RWPE2 (cell line): Measurements from ENCODE around the gene GTF2A1.
"Not testable (repeated sequence)": the region's sequence is repeated elsewhere in the genome, so short reads cannot be mapped to it uniquely, and the experiment has no call there.

ENCODE experiments used
- ATAC-seq: fragments of 200-7000 bp; cut with Tn5 transposase; 3 replicates; pipeline ENCODE4 v1.9.1; 2021; ENCODE audit warnings: low read depth
- DNase-seq: peaks from one replicate; pipeline ENCODE4 v3.0.0-alpha.2; 2020; ENCODE audit warnings: low spot score
- H3K27ac ChIP-seq: fragments of 450-650 bp; 2 replicates; pipeline ENCODE4 v1.5.1; 2017; ENCODE audit warnings: mild to moderate bottlenecking; ENCODE audit not compliant: poor library complexity, severe bottlenecking
- H3K27me3 ChIP-seq: fragments of 250-450 bp; sonication (Bioruptor Pico); 2 replicates; pipeline ENCODE4 v1.5.1; 2021; ENCODE audit warnings: mild to moderate bottlenecking, moderate library complexity; ENCODE audit not compliant: insufficient read depth, poor library complexity, severe bottlenecking
- H3K36me3 ChIP-seq: fragments of 250-450 bp; sonication (Bioruptor Pico); 2 replicates; pipeline ENCODE4 v1.5.1; 2020; ENCODE audit warnings: low read depth, mild to moderate bottlenecking, moderate library complexity
- H3K4me1 ChIP-seq: fragments of 250-450 bp; sonication (Bioruptor Pico); 2 replicates; pipeline ENCODE4 v1.5.1; 2021; ENCODE audit warnings: mild to moderate bottlenecking, moderate library complexity; ENCODE audit not compliant: insufficient read depth, poor library complexity, severe bottlenecking
- H3K4me3 ChIP-seq: fragments of 250-450 bp; sonication (Bioruptor Pico); 2 replicates; pipeline ENCODE4 v1.5.1; 2021; ENCODE audit warnings: mild to moderate bottlenecking, moderate library complexity; ENCODE audit not compliant: severe bottlenecking
- H3K9me3 ChIP-seq: fragments of 250-450 bp; sonication (Bioruptor Pico); 2 replicates; pipeline ENCODE4 v1.5.1; 2021; ENCODE audit warnings: mild to moderate bottlenecking, moderate library complexity; ENCODE audit not compliant: severe bottlenecking
- TF ChIP-seq, protein P1 (sequence below): fragments of 450-650 bp; IDR thresholded peaks from one replicate; pipeline ENCODE4 v1.5.1; 2017; ENCODE audit warnings: mild to moderate bottlenecking, moderate library complexity; ENCODE audit not compliant: poor library complexity, severe bottlenecking

GTF2A1 gene

DNA sequence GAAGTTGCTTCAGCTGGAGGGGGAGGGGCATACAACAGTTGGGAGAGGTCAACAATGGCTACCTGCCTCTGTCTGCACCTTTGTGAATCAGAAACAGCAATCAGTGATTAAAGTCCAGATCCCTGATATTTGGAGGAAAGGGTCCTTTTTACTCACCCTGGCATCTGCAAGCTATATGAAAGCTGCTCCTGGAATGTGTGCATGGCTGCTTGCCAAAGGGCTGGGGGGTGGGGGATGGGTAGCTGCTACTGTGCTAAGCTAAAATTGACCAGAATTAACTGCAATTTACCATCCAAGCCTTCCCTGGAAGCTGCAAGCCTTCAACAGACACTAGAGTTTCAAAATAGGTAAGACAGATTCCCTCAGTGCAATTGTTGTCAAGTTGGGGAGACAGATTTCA lies 13.5 kb upstream of the GTF2A1 start:
- TF ChIP-seq, protein P1, sequence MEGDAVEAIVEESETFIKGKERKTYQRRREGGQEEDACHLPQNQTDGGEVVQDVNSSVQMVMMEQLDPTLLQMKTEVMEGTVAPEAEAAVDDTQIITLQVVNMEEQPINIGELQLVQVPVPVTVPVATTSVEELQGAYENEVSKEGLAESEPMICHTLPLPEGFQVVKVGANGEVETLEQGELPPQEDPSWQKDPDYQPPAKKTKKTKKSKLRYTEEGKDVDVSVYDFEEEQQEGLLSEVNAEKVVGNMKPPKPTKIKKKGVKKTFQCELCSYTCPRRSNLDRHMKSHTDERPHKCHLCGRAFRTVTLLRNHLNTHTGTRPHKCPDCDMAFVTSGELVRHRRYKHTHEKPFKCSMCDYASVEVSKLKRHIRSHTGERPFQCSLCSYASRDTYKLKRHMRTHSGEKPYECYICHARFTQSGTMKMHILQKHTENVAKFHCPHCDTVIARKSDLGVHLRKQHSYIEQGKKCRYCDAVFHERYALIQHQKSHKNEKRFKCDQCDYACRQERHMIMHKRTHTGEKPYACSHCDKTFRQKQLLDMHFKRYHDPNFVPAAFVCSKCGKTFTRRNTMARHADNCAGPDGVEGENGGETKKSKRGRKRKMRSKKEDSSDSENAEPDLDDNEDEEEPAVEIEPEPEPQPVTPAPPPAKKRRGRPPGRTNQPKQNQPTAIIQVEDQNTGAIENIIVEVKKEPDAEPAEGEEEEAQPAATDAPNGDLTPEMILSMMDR = no peak
- Histone ChIP-seq H3K4me1 (peaks cover 7% of the 10 kb centered on the region), H3K4me3 (no peak overlapping the region), H3K9me3 (peaks cover 6% of the 10 kb centered on the region), H3K36me3 (no peaks in the 10 kb centered on the region), H3K27me3 (no peaks in the 10 kb centered on the region), H3K27ac (no peak overlapping the region)
- ATAC-seq (peak; percentile 65), DNase-seq (no peak)

DNA sequence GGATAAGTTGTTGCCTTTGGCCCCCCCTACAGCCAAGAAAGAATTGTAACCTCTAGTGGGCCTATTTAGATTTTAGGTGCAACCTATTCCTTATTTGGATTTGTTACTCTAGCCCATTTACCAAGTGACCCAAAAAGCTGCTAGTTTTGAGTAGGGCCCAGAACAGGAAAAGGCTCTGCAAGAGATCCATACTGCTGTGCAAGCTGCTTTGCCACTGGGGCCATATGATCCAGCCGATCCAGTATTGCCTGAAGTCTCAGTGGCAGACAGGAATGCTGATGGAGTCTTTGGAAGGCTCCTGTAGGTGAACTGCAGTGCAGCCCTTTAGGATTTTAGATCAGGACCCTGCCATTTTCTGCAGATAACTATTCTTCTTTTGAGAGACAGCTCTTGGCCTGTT lies 12.9 kb upstream of the GTF2A1 start:
- H3K27me3 ChIP-seq = no peaks in the 10 kb centered on the region
- H3K4me1 ChIP-seq = peaks cover 7% of the 10 kb centered on the region
- DNase-seq = no peak
- no peaks in the 10 kb centered on the region for H3K36me3 ChIP-seq
- no peak for ATAC-seq
- no peak overlapping the region for H3K4me3 ChIP-seq
- TF ChIP-seq, protein P1 = no peak
- H3K27ac ChIP-seq = no peak overlapping the region
- peaks cover 6% of the 10 kb centered on the region for H3K9me3 ChIP-seq

DNA sequence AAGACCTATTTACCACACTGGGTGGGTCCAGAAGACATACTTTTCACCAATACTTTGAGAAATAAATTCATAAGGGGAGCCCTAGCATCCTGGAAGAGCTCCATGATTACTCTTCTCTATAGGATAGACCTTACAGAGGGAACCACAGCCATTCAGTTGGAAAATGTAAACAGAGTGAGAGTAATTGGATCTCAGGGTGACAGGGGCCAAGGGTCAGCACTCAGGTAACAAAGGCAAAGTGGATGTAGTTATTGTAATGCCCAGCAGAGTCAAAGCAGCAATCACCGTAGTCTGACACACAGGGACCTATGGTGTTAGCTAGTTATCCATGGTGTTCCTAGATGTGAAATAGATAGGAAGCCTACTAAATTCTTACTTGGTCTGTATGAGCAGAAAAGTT lies 10.8 kb upstream of the GTF2A1 start:
- Histone ChIP-seq H3K9me3 (peaks cover 6% of the 10 kb centered on the region), H3K27ac (no peak overlapping the region), H3K4me1 (peaks cover 7% of the 10 kb centered on the region), H3K36me3 (no peaks in the 10 kb centered on the region), H3K4me3 (no peak overlapping the region), H3K27me3 (no peaks in the 10 kb centered on the region)
- TF ChIP-seq, protein P1 = no peak
- no peak for DNase-seq
- no peak for ATAC-seq

DNA sequence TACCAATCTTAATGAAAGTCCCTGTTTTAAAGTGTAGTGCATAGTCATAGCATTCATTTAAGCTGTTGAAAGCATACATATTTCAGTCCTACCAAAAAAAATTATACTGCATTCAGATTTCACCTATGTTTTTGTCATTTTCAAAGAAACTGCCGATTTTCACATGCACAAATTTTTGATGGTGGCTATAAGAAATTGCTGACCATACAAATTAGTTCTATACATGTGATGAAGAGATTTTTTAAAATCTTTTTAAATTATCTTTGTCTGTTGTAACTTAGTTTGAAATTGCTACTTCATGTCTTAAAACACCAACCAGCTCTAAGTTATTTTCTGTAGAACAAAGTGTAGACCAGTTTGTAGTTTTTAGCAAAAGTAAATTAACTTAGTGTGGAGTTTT lies 3.5 kb upstream of the GTF2A1 start:
- H3K4me1 ChIP-seq = peaks cover 7% of the 10 kb centered on the region
- H3K36me3 ChIP-seq = 0 out of 2 replicates have a peak, but pooled peaks cover 3% of the 10 kb centered on the region
- H3K9me3 ChIP-seq = no peaks in the 10 kb centered on the region
- H3K4me3 ChIP-seq = no peak overlapping the region
- no peak overlapping the region for H3K27ac ChIP-seq
- TF ChIP-seq, protein P1 = no peak
- ATAC-seq = no peak
- DNase-seq = no peak
- no peaks in the 10 kb centered on the region for H3K27me3 ChIP-seq

DNA sequence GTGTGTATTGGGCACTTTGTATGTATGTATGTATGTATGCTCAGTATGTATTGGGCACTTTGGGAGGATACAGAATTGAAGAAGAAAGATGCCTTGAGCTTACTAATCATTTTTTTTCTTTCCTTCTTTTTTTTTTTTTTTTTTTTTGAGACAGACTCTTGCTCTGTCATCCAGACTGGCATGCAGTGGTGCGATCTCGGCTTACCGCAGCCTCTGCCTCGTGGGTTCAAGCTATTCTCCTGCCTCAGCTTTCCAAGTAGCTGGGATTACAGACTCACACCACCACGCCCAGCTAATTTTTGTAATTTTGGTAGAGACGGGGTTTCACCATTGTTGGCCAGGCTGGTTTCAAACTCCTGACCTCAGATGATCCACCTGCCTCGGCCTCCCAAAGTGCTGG lies 3.0 kb upstream of the GTF2A1 start:
- H3K4me3 ChIP-seq, H3K9me3 ChIP-seq, DNase-seq, H3K4me1 ChIP-seq, ATAC-seq, H3K27ac ChIP-seq, H3K27me3 ChIP-seq, H3K36me3 ChIP-seq: not testable (repeated sequence)
